Endodermal cell (in vitro differentiated cells): ENCODE data around the gene RFTN1. TPM values are rescaled to one million over a fixed set of nuclear protein-coding genes. Genes with fewer than 3 reads are reported as not detected.
A peak's percentile ranks its signal among the peaks of the same experiment; 100 is the strongest.

ENCODE experiments used
- DNase-seq: peaks from one replicate; pipeline ENCODE4 v3.0.0-alpha.2; 2017
- H3K27ac ChIP-seq: 2 replicates; pipeline ENCODE4 v1.5.1; 2013; ENCODE audit warnings: mild to moderate bottlenecking, low read depth, low read length, moderate library complexity
- H3K27me3 ChIP-seq: 2 replicates; pipeline ENCODE4 v1.6.1; 2013; ENCODE audit warnings: mild to moderate bottlenecking, low read length, moderate library complexity; ENCODE audit not compliant: insufficient read depth, control insufficient read depth, poor library complexity, severe bottlenecking
- H3K36me3 ChIP-seq: 2 replicates; pipeline ENCODE4 v1.7.0; 2013; ENCODE audit warnings: mild to moderate bottlenecking, low read length, moderate library complexity; ENCODE audit not compliant: control insufficient read depth, insufficient read depth
- H3K4me1 ChIP-seq: one replicate; pipeline ENCODE4 v1.7.0; 2013; ENCODE audit warnings: low read length; ENCODE audit not compliant: control insufficient read depth, insufficient read depth
- H3K4me3 ChIP-seq: 2 replicates; pipeline ENCODE4 v1.5.1; 2013; ENCODE audit warnings: mild to moderate bottlenecking, low read length, moderate library complexity
- H3K9ac ChIP-seq: 2 replicates; pipeline ENCODE4 v1.6.1; 2013; ENCODE audit warnings: mild to moderate bottlenecking, low read length, moderate library complexity; ENCODE audit not compliant: poor library complexity, severe bottlenecking; ENCODE audit errors: extremely low read depth
- H3K9me3 ChIP-seq: 2 replicates; pipeline ENCODE4 v1.6.1; 2013; ENCODE audit warnings: mild to moderate bottlenecking, low read length, moderate library complexity; ENCODE audit not compliant: control insufficient read depth
- H3K27ac Mint-ChIP-seq: 2 replicates; pipeline ENCODE4 v1.8.0; 2020; ENCODE audit warnings: mixed read lengths
- H3K27me3 Mint-ChIP-seq: 2 replicates; pipeline ENCODE4 v1.8.0; 2021; ENCODE audit warnings: mild to moderate bottlenecking, mixed read lengths; ENCODE audit not compliant: insufficient read depth
- H3K36me3 Mint-ChIP-seq: 2 replicates; pipeline ENCODE4 v1.8.0; 2020; ENCODE audit warnings: low read depth, mixed read lengths
- H3K4me1 Mint-ChIP-seq: 2 replicates; pipeline ENCODE4 v1.8.0; 2020; ENCODE audit warnings: mixed read lengths
- H3K4me3 Mint-ChIP-seq: 2 replicates; pipeline ENCODE4 v1.8.0; 2020; ENCODE audit warnings: mild to moderate bottlenecking, moderate library complexity, mixed read lengths
- H3K9me3 Mint-ChIP-seq: 2 replicates; pipeline ENCODE4 v1.8.0; 2020; ENCODE audit warnings: mild to moderate bottlenecking, mixed read lengths
- CTCF ChIP-seq: fragments of 200-600 bp; sonication (generic); conservative IDR thresholded peaks from 2 replicates; pipeline ENCODE4 v1.5.0; 2021; ENCODE audit warnings: antibody characterized with exemption, mild to moderate bottlenecking
- WGBS, 2 experiments: methylation state at CpG; one replicate each; pipeline versions ENCODE4 v1.1.5 to v1.1.7; 2013; ENCODE audit warnings: missing lambda C conversion rate in 2 of 2, mixed read lengths in 1 of 2; ENCODE audit not compliant: insufficient coverage in 1 of 2, insufficient read length in 1 of 2; 5-methylcytosine and 5-hydroxymethylcytosine counted together
- total RNA-seq, 2 donors: library from RNA; stranded (reverse); fragmentation: NEBNext Ultra II Directional in 1 of 2; extraction: Animal tissue kit (Norgen Biotek cat#: 25700) in 1 of 2; gene quantifications; 2 replicates in 1 of 2; 3 replicates in 1 of 2; pipeline ENCODE4 v1.2.1, GENCODE V29; 2021

The RFTN1 gene
- total RNA-seq, 2 donors from 2014 or later: 0.80 to 1.1 TPM

- 98 to 100% methylated on average over 1 to 2 of the region's 2 CpGs for WGBS, 2 experiments
- no peaks in the 10 kb centered on the region for H3K9me3 Mint-ChIP-seq
- no peak for TF ChIP-seq CTCF
- H3K4me1 Mint-ChIP-seq: peaks cover 8% of the 10 kb centered on the region
- H3K27ac ChIP-seq: no peak overlapping the region
- H3K36me3 ChIP-seq: peaks cover 26% of the 10 kb centered on the region
- DNase-seq: no peak
- H3K4me3 Mint-ChIP-seq: no peak overlapping the region
- H3K4me3 ChIP-seq: no peak overlapping the region
- H3K4me1 ChIP-seq: peaks cover 3% of the 10 kb centered on the region
- no peak overlapping the region for H3K27ac Mint-ChIP-seq
- no peaks in the 10 kb centered on the region for H3K27me3 ChIP-seq
- H3K36me3 Mint-ChIP-seq: peaks cover 37% of the 10 kb centered on the region
- no peaks in the 10 kb centered on the region for H3K27me3 Mint-ChIP-seq
- H3K9ac ChIP-seq: no peak overlapping the region
- no peaks in the 10 kb centered on the region for H3K9me3 ChIP-seq
Observed at GRCh38 chr3:16303037-16303575, 210.4 kb downstream of the RFTN1 start.

- H3K4me3 ChIP-seq: no peak overlapping the region
- H3K27me3 ChIP-seq: no peaks in the 10 kb centered on the region
Observed at GRCh38 chr3:16302082-16302631, 211.3 kb downstream of the RFTN1 start.

GRCh38 chr3:16301507-16301906 is 212.0 kb downstream of the RFTN1 start:
- 68% methylated on average over 6 of the region's 6 CpGs; no CpG with 5 or more reads in 1 of the 2 experiments for WGBS, 2 experiments
- Histone ChIP-seq H3K4me3 (no peak overlapping the region), H3K9ac (no peak overlapping the region), H3K27ac (no peak overlapping the region), H3K27me3 (no peaks in the 10 kb centered on the region), H3K9me3 (peaks cover 11% of the 10 kb centered on the region), H3K4me1 (peaks cover 3% of the 10 kb centered on the region), H3K36me3 (peaks cover 33% of the 10 kb centered on the region)
- peak overlapping the region; percentile 50 for H3K27ac Mint-ChIP-seq
- H3K27me3 Mint-ChIP-seq: no peaks in the 10 kb centered on the region
- H3K4me1 Mint-ChIP-seq: peaks cover 8% of the 10 kb centered on the region
- no peak overlapping the region for H3K4me3 Mint-ChIP-seq
- DNase-seq: no peak
- peaks cover 51% of the 10 kb centered on the region for H3K36me3 Mint-ChIP-seq
- peaks cover 3% of the 10 kb centered on the region for H3K9me3 Mint-ChIP-seq
- no peak for TF ChIP-seq CTCF

More at GRCh38 chr3:16302082-16302631, 211.3 kb downstream of the RFTN1 start:
- Mint-ChIP-seq H3K4me3 (no peak overlapping the region), H3K9me3 (no peaks in the 10 kb centered on the region), H3K27me3 (no peaks in the 10 kb centered on the region), H3K27ac (no peak overlapping the region), H3K4me1 (peaks cover 8% of the 10 kb centered on the region), H3K36me3 (peaks cover 45% of the 10 kb centered on the region)
- Histone ChIP-seq H3K4me1 (peaks cover 3% of the 10 kb centered on the region), H3K27ac (no peak overlapping the region), H3K36me3 (peaks cover 27% of the 10 kb centered on the region), H3K9ac (no peak overlapping the region), H3K9me3 (peaks cover 5% of the 10 kb centered on the region)
- DNase-seq: no peak
- 78 to 82% methylated on average over 6 of the region's 6 CpGs for WGBS, 2 experiments
- no peak for TF ChIP-seq CTCF
